Measurements from ENCODE around the gene UBA1.
"Not testable (repeated sequence)": the region's sequence is repeated elsewhere in the genome, so short reads cannot be mapped to it uniquely, and the experiment has no call there.

DNA sequence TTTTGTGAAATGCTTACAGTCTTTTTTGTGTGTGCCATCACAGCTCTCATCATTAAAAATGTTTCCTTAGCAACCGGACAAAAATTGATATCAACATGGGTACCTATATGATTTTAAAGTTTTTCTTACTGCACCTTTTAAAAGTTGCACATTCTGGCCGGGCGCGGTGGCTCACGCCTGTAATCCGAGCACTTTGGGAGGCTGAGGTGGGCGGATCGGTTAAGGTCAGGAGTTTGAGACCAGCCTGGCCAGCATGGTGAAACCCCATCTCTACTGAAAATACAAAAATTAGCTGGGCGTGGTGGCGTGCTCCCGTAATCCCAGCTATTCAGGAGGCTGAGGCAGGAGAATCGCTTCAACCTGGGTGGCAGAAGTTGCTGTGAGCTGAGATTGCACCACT lies 64.0 kb downstream of the UBA1 start:
- TF ChIP-seq, protein P1, sequence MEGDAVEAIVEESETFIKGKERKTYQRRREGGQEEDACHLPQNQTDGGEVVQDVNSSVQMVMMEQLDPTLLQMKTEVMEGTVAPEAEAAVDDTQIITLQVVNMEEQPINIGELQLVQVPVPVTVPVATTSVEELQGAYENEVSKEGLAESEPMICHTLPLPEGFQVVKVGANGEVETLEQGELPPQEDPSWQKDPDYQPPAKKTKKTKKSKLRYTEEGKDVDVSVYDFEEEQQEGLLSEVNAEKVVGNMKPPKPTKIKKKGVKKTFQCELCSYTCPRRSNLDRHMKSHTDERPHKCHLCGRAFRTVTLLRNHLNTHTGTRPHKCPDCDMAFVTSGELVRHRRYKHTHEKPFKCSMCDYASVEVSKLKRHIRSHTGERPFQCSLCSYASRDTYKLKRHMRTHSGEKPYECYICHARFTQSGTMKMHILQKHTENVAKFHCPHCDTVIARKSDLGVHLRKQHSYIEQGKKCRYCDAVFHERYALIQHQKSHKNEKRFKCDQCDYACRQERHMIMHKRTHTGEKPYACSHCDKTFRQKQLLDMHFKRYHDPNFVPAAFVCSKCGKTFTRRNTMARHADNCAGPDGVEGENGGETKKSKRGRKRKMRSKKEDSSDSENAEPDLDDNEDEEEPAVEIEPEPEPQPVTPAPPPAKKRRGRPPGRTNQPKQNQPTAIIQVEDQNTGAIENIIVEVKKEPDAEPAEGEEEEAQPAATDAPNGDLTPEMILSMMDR (IDR thresholded peaks at IDR 0.05), result not testable (repeated sequence)
- not testable (repeated sequence) for TF ChIP-seq POLR2A (IDR thresholded peaks at IDR 0.05)
